ENCODE data around the gene MCU. TPM values are rescaled to one million over a fixed set of nuclear protein-coding genes. Genes with fewer than 3 reads are reported as not detected.

MCU gene
- total and polyA plus RNA-seq, 2 of the 4 experiments (the other 2 are of a cell fraction): 36.2 to 36.7 TPM

DNA sequence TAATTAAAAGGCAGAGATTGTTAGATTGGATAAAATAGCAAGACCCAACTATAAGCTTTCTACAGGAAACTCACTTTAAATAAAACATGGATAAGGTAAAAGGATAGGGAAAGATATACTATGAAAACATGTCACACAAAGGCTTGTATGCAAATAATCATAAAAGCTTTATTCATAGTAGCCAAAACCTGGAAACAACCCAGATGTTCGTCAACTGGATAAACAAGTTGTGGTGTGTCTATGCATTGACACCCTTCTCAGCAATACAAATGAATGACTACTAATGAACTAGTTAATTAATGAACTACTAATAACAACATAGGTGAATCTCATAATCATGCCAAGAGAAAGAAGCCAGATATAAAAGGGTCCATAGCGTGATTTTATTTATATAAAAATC lies 163.8 kb downstream of the MCU start:
- Histone ChIP-seq H2BK20ac (ENCODE audit: low read depth, low read length) (no peak overlapping the region), H3K4me2 (ENCODE audit: low read depth, low read length) (no peak overlapping the region), H2BK5ac (ENCODE audit: low read depth, low read length, poor library complexity, severe bottlenecking) (no peak overlapping the region), H4K91ac (ENCODE audit: insufficient read depth, low read depth, low read length) (no peak overlapping the region), H3K27ac (ENCODE audit: insufficient read depth, low read length) (no peak overlapping the region), H3K27me3 (ENCODE audit: control insufficient read depth, insufficient read depth, low read length) (no peaks in the 10 kb centered on the region), H4K5ac (ENCODE audit: low read depth, low read length) (no peak overlapping the region), H2AK5ac (ENCODE audit: low read depth, low read length) (no peak overlapping the region), H3K79me1 (ENCODE audit: low read depth in 1 of 2, low read length in 2 of 2) (peaks cover 6 to 7% of the 10 kb centered on the region in 2 experiments; a peak in 3 of 4 replicates), H3K9me1 (ENCODE audit: insufficient read depth, low read length) (no peaks in the 10 kb centered on the region), H3K23ac (ENCODE audit: low read depth, low read length) (no peak overlapping the region), H2AK9ac (replicated peaks; ENCODE audit: low read depth, low read length, poor library complexity) (no peak overlapping the region), H2BK120ac (ENCODE audit: low read depth, low read length) (no peak overlapping the region), H3K4me3 (ENCODE audit: insufficient read depth, low read depth, low read length) (no peak overlapping the region), H3K36me3 (ENCODE audit: control insufficient read depth, insufficient read depth, low read length) (peaks cover 3% of the 10 kb centered on the region; the same call in 1 of the 2 replicates), H3K4ac (ENCODE audit: low read depth, low read length) (no peak overlapping the region), H4K8ac (ENCODE audit: low read depth in 2 of 2, low read length in 2 of 2) (no peak overlapping the region), H3K14ac (replicated peaks; ENCODE audit: low read depth, low read length) (no peak overlapping the region), H3K4me1 (ENCODE audit: control insufficient read depth, insufficient read depth, low read length) (no peaks in the 10 kb centered on the region), H4K20me1 (ENCODE audit: insufficient read depth, low read length) (no peaks in the 10 kb centered on the region), H3K9ac (ENCODE audit: low read depth, low read length) (no peak overlapping the region), H3K9me3 (ENCODE audit: control insufficient read depth, insufficient read depth, low read length) (peaks cover 3% of the 10 kb centered on the region), H3K56ac (ENCODE audit: extremely low read depth, insufficient read depth, low read length) (no peak overlapping the region), H2BK15ac (ENCODE audit: low read depth, low read length) (no peak overlapping the region), H2AFZ (replicated peaks; ENCODE audit: low read length, poor library complexity) (no peak overlapping the region), H3K18ac (ENCODE audit: low read depth, low read length) (no peak overlapping the region)
- CTCF ChIA-PET: interaction anchor here (0.6 kb wide), 2 partner anchors 140 to 684 kb away, joined by 3 to 4 read pairs; no protein-coding TSS in a partner anchor
- intact Hi-C loops (cut with micrococcal nuclease) (no loop called here), dilution Hi-C loops (cut with HindIII; ENCODE audit: low sequenced_read_pairs, unreplicated experiment) (no loop called here), in situ Hi-C loops (cut with MboI; ENCODE audit: low sequenced_read_pairs) (no loop called here)
- WGBS, 2 experiments (ENCODE audit: extremely low coverage in 2 of 2, insufficient read length in 1 of 2): no CpG with 5 or more reads among the region's 2 CpGs
- BruUV-seq (replicated peaks): no TSS peak
- DNase-seq (no peak), ATAC-seq (ENCODE audit: low read depth) (no peak)
- TF ChIP-seq CHD1 (IDR thresholded peaks at IDR 0.05; ENCODE audit: low read depth, low read length): no peak
- no peak for TF ChIP-seq NFE2L2 (IDR thresholded peaks at IDR 0.05; ENCODE audit: low read depth, low read length)
- TF ChIP-seq POLR2A (IDR thresholded peaks at IDR 0.05; ENCODE audit: low read depth, low read length): no peak
- no peak for TF ChIP-seq MXI1 (IDR thresholded peaks at IDR 0.05; ENCODE audit: borderline replicate concordance, low read depth, low read length)
- TF ChIP-seq MAFK (IDR thresholded peaks at IDR 0.05; ENCODE audit: low read depth, low read length): no peak
- TF ChIP-seq SMC3 (IDR thresholded peaks at IDR 0.05; ENCODE audit: low read depth, low read length): no peak
- TF ChIP-seq BHLHE40 (IDR thresholded peaks at IDR 0.05; ENCODE audit: low read depth, low read length): no peak
- TF ChIP-seq FOS (IDR thresholded peaks at IDR 0.05; ENCODE audit: low read depth, low read length): no peak
- TF ChIP-seq MAZ (IDR thresholded peaks at IDR 0.05; ENCODE audit: borderline replicate concordance, low read depth, low read length): no peak
- no peak for TF ChIP-seq RFX5 (IDR thresholded peaks at IDR 0.05; ENCODE audit: low read depth, low read length)
- no peak for TF ChIP-seq RAD21 (IDR thresholded peaks at IDR 0.05; ENCODE audit: low read length)
- POLR2A ChIA-PET (ENCODE audit: unreplicated experiment): no interaction called here

Measured in IMR-90 (cell line).